ENCODE data around the gene RUSC2.
"Not testable (repeated sequence)": the region's sequence is repeated elsewhere in the genome, so short reads cannot be mapped to it uniquely, and the experiment has no call there.

The RUSC2 gene

GRCh38 chr9:35498245-35498644, 8.3 kb downstream of the RUSC2 start:
- DNase-seq, result not testable (repeated sequence)

- no peak for DNase-seq
Measured at GRCh38 chr9:35499029-35499700, 9.3 kb downstream of the RUSC2 start.

- DNase-seq, result no peak
Measured at GRCh38 chr9:35499701-35500030, 9.8 kb downstream of the RUSC2 start.

- no peak for DNase-seq
Measured at GRCh38 chr9:35500130-35500748, 10.3 kb downstream of the RUSC2 start.

GRCh38 chr9:35501946-35502345, 12.0 kb downstream of the RUSC2 start:
- no peak for DNase-seq

- DNase-seq, result no peak
Measured at GRCh38 chr9:35506359-35506758, 16.4 kb downstream of the RUSC2 start.

GRCh38 chr9:35508069-35508468, 18.2 kb downstream of the RUSC2 start:
- DNase-seq, result no peak

GRCh38 chr9:35510383-35510753, 20.5 kb downstream of the RUSC2 start:
- no peak for DNase-seq

- DNase-seq, result no peak
Measured at GRCh38 chr9:35510754-35511428, 21.0 kb downstream of the RUSC2 start.

GRCh38 chr9:35511453-35511852, 21.5 kb downstream of the RUSC2 start:
- no peak for DNase-seq

GRCh38 chr9:35515766-35516165, 25.9 kb downstream of the RUSC2 start:
- DNase-seq, result no peak

GRCh38 chr9:35516479-35516878, 26.6 kb downstream of the RUSC2 start:
- no peak for DNase-seq

GRCh38 chr9:35517131-35517530, 27.2 kb downstream of the RUSC2 start:
- no peak for DNase-seq

- no peak for DNase-seq
Measured at GRCh38 chr9:35517552-35518224, 27.8 kb downstream of the RUSC2 start.

GRCh38 chr9:35518225-35518821, 28.4 kb downstream of the RUSC2 start:
- DNase-seq, result no peak

- no peak for DNase-seq
Measured at GRCh38 chr9:35518981-35519679, 29.2 kb downstream of the RUSC2 start.

GRCh38 chr9:35519692-35520363, 29.9 kb downstream of the RUSC2 start:
- no peak for DNase-seq

- DNase-seq, result no peak
Measured at GRCh38 chr9:35520364-35520710, 30.4 kb downstream of the RUSC2 start.

GRCh38 chr9:35521708-35522107, 31.8 kb downstream of the RUSC2 start:
- DNase-seq, result no peak

- DNase-seq, result no peak
Measured at GRCh38 chr9:35522187-35522586, 32.3 kb downstream of the RUSC2 start.

- DNase-seq, result no peak
Measured at GRCh38 chr9:35522700-35523099, 32.8 kb downstream of the RUSC2 start.

GRCh38 chr9:35523556-35523955, 33.6 kb downstream of the RUSC2 start:
- DNase-seq, result not testable (repeated sequence)
